Activated naive CD8-positive, alpha-beta T cell treated with anti-CD3 and anti-CD28 coated beads, Interleukin-2, amount 10 ng/mL, durations not matched to agents 7 days and 5 days (primary cell): ENCODE measurements around the gene KMT5C. TPM values are rescaled to one million over a fixed set of nuclear protein-coding genes. Genes with fewer than 3 reads are reported as not detected.

Source experiments
- ATAC-seq: fragments of 150-1000 bp; cut with Tn5 transposase; one replicate; pipeline ENCODE4 v1.10.0; 2021; ENCODE audit warnings: low read depth, moderate library complexity
- POLR2A ChIA-PET: fragments of 350-600 bp; sonication (Branson Sonifier 250); formaldehyde crosslinking; loops from one replicate; lab custom pipeline; 2021; ENCODE audit warnings: antibody characterized with exemption; lab: Charles Lee
- DNase-seq: peaks from one replicate; pipeline ENCODE4 v3.0.0; 2021
- H3K27ac Mint-ChIP-seq: one replicate; pipeline ENCODE4 v1.8.0; 2022; ENCODE audit warnings: mild to moderate bottlenecking, mixed read lengths
- H3K27me3 Mint-ChIP-seq: one replicate; pipeline ENCODE4 v1.8.0; 2022; ENCODE audit warnings: mild to moderate bottlenecking, moderate library complexity, mixed read lengths
- H3K36me3 Mint-ChIP-seq: one replicate; pipeline ENCODE4 v1.8.0; 2021; ENCODE audit warnings: mild to moderate bottlenecking, mixed read lengths
- H3K4me1 Mint-ChIP-seq: one replicate; pipeline ENCODE4 v1.8.0; 2021; ENCODE audit warnings: mixed read lengths
- H3K4me3 Mint-ChIP-seq: one replicate; pipeline ENCODE4 v1.8.0; 2022; ENCODE audit warnings: mild to moderate bottlenecking, moderate library complexity, mixed read lengths
- H3K9me3 Mint-ChIP-seq: one replicate; pipeline ENCODE4 v1.8.0; 2021; ENCODE audit warnings: mixed read lengths
- total RNA-seq, 2 experiments: library from RNA; stranded (reverse); gene quantifications; one replicate each; pipeline ENCODE4 v1.2.3, GENCODE V29; 2021

Gene KMT5C
- total RNA-seq, 2 experiments from 2014 or later = 26.4 to 28.5 TPM

- no peaks in the 10 kb centered on the region for H3K9me3 Mint-ChIP-seq
- peaks cover 16% of the 10 kb centered on the region for H3K4me1 Mint-ChIP-seq
- no peak overlapping the region for H3K4me3 Mint-ChIP-seq
- H3K27me3 Mint-ChIP-seq = peaks cover 44% of the 10 kb centered on the region
- ATAC-seq (no peak), DNase-seq (no peak)
- no peak overlapping the region for H3K27ac Mint-ChIP-seq
- POLR2A ChIA-PET = interaction anchor here (0.5 to 2.0 kb wide), 4 partner anchors 16 to 314 kb away, joined by 3 to 6 read pairs (median 4); partner anchors contain the start of gene KMT5C
- H3K36me3 Mint-ChIP-seq = no peaks in the 10 kb centered on the region
Measured at GRCh38 chr19:55355213-55355821, 15.6 kb downstream of the KMT5C start.

GRCh38 chr19:55358493-55358892 is 18.8 kb downstream of the KMT5C start:
- Mint-ChIP-seq H3K27me3 (peaks cover 21% of the 10 kb centered on the region), H3K4me1 (peaks cover 3% of the 10 kb centered on the region), H3K27ac (no peak overlapping the region), H3K36me3 (no peaks in the 10 kb centered on the region), H3K9me3 (no peaks in the 10 kb centered on the region), H3K4me3 (no peak overlapping the region)
- ATAC-seq (no peak), DNase-seq (no peak)
- POLR2A ChIA-PET = interaction anchor here (1.0 kb wide), 2 partner anchors 9 to 49 kb away, joined by 3 read pairs; partner anchors contain the start of gene UBE2S

GRCh38 chr19:55358943-55359908 is 19.6 kb downstream of the KMT5C start:
- no peak for ATAC-seq
- peaks cover 18% of the 10 kb centered on the region for H3K27me3 Mint-ChIP-seq
- POLR2A ChIA-PET = interaction anchor here (0.5 to 1.0 kb wide), 2 partner anchors 48 to 51 kb away, joined by 3 to 5 read pairs; partner anchors contain the start of gene UBE2S
- no peak overlapping the region for H3K27ac Mint-ChIP-seq
- H3K4me1 Mint-ChIP-seq = no peaks in the 10 kb centered on the region
- no peaks in the 10 kb centered on the region for H3K9me3 Mint-ChIP-seq
- no peak overlapping the region for H3K4me3 Mint-ChIP-seq
- no peaks in the 10 kb centered on the region for H3K36me3 Mint-ChIP-seq
- no peak for DNase-seq

- no peaks in the 10 kb centered on the region for H3K4me1 Mint-ChIP-seq
- no peak overlapping the region for H3K4me3 Mint-ChIP-seq
- DNase-seq (no peak), ATAC-seq (no peak)
- H3K36me3 Mint-ChIP-seq = no peaks in the 10 kb centered on the region
- POLR2A ChIA-PET = no interaction called here
- H3K9me3 Mint-ChIP-seq = no peaks in the 10 kb centered on the region
- H3K27ac Mint-ChIP-seq = no peak overlapping the region
- H3K27me3 Mint-ChIP-seq = peaks cover 9% of the 10 kb centered on the region
Measured at GRCh38 chr19:55360902-55361301, 21.2 kb downstream of the KMT5C start.

- Mint-ChIP-seq H3K36me3 (no peaks in the 10 kb centered on the region), H3K27me3 (peaks cover 6% of the 10 kb centered on the region), H3K27ac (no peak overlapping the region), H3K4me3 (no peak overlapping the region), H3K9me3 (no peaks in the 10 kb centered on the region), H3K4me1 (no peaks in the 10 kb centered on the region)
- no peak for ATAC-seq
- no peak for DNase-seq
- POLR2A ChIA-PET = no interaction called here
Measured at GRCh38 chr19:55362174-55362989, 22.7 kb downstream of the KMT5C start.

GRCh38 chr19:55362990-55363716 is 23.5 kb downstream of the KMT5C start, which contains the start of gene GARIN5B:
Gene GARIN5B (minus strand): TSS chr19:55363260. CDS start chr19:55363066, 194 bp downstream.
- DNase-seq (no peak), ATAC-seq (no peak)
- Mint-ChIP-seq H3K4me1 (no peaks in the 10 kb centered on the region), H3K36me3 (no peaks in the 10 kb centered on the region), H3K9me3 (no peaks in the 10 kb centered on the region), H3K27ac (no peak within 1 kb of the TSS), H3K4me3 (no peak within 1 kb of the TSS), H3K27me3 (peaks cover 3% of the 10 kb centered on the region)
- POLR2A ChIA-PET = no interaction called here

GRCh38 chr19:55365245-55365644 is 25.6 kb downstream of the KMT5C start:
- Mint-ChIP-seq H3K4me1 (peaks cover 2% of the 10 kb centered on the region), H3K4me3 (no peak overlapping the region), H3K9me3 (no peaks in the 10 kb centered on the region), H3K27ac (no peak overlapping the region), H3K27me3 (peaks cover 13% of the 10 kb centered on the region), H3K36me3 (no peaks in the 10 kb centered on the region)
- POLR2A ChIA-PET = no interaction called here
- DNase-seq (no peak), ATAC-seq (no peak)

- POLR2A ChIA-PET = no interaction called here
- DNase-seq (no peak), ATAC-seq (no peak)
- Mint-ChIP-seq H3K27ac (no peak overlapping the region), H3K9me3 (no peaks in the 10 kb centered on the region), H3K36me3 (peaks cover 2% of the 10 kb centered on the region), H3K27me3 (peaks cover 20% of the 10 kb centered on the region), H3K4me3 (no peak overlapping the region), H3K4me1 (peaks cover 2% of the 10 kb centered on the region)
Measured at GRCh38 chr19:55365964-55366363, 26.3 kb downstream of the KMT5C start.

- H3K27me3 Mint-ChIP-seq = peaks cover 28% of the 10 kb centered on the region
- H3K36me3 Mint-ChIP-seq = peaks cover 2% of the 10 kb centered on the region
- DNase-seq = no peak
- POLR2A ChIA-PET = no interaction called here
- no peaks in the 10 kb centered on the region for H3K9me3 Mint-ChIP-seq
- no peak overlapping the region for H3K27ac Mint-ChIP-seq
- peaks cover 2% of the 10 kb centered on the region for H3K4me1 Mint-ChIP-seq
- no peak for ATAC-seq
- H3K4me3 Mint-ChIP-seq = no peak overlapping the region
Measured at GRCh38 chr19:55366790-55367189, 27.1 kb downstream of the KMT5C start.

GRCh38 chr19:55368106-55368505 is 28.4 kb downstream of the KMT5C start:
- H3K27me3 Mint-ChIP-seq = peaks cover 32% of the 10 kb centered on the region
- no peak overlapping the region for H3K4me3 Mint-ChIP-seq
- no peak overlapping the region for H3K27ac Mint-ChIP-seq
- peaks cover 2% of the 10 kb centered on the region for H3K36me3 Mint-ChIP-seq
- POLR2A ChIA-PET = interaction anchor here (2.3 kb wide), 1 partner anchor 16 kb away, joined by 10 read pairs; the partner anchor contains the start of gene TMEM238
- ATAC-seq (no peak), DNase-seq (no peak)
- H3K4me1 Mint-ChIP-seq = peaks cover 2% of the 10 kb centered on the region
- no peaks in the 10 kb centered on the region for H3K9me3 Mint-ChIP-seq

- no peak overlapping the region for H3K4me3 Mint-ChIP-seq
- peaks cover 2% of the 10 kb centered on the region for H3K36me3 Mint-ChIP-seq
Measured at GRCh38 chr19:55368701-55369563, 29.3 kb downstream of the KMT5C start.

More at GRCh38 chr19:55368701-55369563, 29.3 kb downstream of the KMT5C start:
- POLR2A ChIA-PET = interaction anchor here (2.3 kb wide), 1 partner anchor 15 kb away, joined by 10 read pairs; the partner anchor contains the start of gene TMEM238
- peaks cover 5% of the 10 kb centered on the region for H3K4me1 Mint-ChIP-seq
- DNase-seq (no peak), ATAC-seq (peak; percentile 37)
- H3K9me3 Mint-ChIP-seq = no peaks in the 10 kb centered on the region
- H3K27me3 Mint-ChIP-seq = peaks cover 37% of the 10 kb centered on the region
- no peak overlapping the region for H3K27ac Mint-ChIP-seq
